Left hindlimb (tissue), 1 donor: ENCODE measurements around the gene CKAP4.
"Not testable (repeated sequence)": the region's sequence is repeated elsewhere in the genome, so short reads cannot be mapped to it uniquely, and the experiment has no call there.

Experiments
- DNase-seq: peaks from one replicate; pipeline ENCODE4 v3.0.0-alpha.2; 2018

Gene CKAP4, protein sequence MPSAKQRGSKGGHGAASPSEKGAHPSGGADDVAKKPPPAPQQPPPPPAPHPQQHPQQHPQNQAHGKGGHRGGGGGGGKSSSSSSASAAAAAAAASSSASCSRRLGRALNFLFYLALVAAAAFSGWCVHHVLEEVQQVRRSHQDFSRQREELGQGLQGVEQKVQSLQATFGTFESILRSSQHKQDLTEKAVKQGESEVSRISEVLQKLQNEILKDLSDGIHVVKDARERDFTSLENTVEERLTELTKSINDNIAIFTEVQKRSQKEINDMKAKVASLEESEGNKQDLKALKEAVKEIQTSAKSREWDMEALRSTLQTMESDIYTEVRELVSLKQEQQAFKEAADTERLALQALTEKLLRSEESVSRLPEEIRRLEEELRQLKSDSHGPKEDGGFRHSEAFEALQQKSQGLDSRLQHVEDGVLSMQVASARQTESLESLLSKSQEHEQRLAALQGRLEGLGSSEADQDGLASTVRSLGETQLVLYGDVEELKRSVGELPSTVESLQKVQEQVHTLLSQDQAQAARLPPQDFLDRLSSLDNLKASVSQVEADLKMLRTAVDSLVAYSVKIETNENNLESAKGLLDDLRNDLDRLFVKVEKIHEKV

GRCh38 chr12:106247674-106248311, at the start of gene CKAP4:
TSS of gene CKAP4 (minus strand) at chr12:106248020. CDS start at chr12:106247851, 169 bp downstream.
- peak; percentile 90 for DNase-seq

GRCh38 chr12:106297075-106297474, 49.3 kb upstream of the CKAP4 start:
- DNase-seq: no peak

- no peak for DNase-seq
Observed at GRCh38 chr12:106296179-106296877, 48.5 kb upstream of the CKAP4 start.

DNA sequence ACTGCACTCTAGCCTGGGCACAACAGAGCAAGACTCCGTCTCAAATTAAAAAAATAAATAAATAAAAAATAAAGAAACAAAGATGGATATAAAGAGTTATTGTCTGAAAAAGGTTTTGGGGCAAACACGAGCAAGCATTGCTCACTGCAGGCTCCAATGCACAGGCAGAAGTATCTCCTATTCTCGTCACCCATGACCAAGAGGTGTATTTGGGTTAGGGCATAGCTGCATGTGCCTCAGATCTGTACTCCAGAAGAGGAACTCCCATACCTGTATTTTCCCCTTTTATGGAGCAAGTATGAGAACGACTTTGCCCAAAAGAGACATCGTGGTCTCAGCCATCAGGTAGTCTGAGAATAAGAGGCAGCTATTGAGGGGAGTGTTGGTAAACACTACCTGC, 44.5 kb upstream of the CKAP4 start:
- DNase-seq: no peak

GRCh38 chr12:106291342-106291741, 43.5 kb upstream of the CKAP4 start:
- DNase-seq: no peak

DNA sequence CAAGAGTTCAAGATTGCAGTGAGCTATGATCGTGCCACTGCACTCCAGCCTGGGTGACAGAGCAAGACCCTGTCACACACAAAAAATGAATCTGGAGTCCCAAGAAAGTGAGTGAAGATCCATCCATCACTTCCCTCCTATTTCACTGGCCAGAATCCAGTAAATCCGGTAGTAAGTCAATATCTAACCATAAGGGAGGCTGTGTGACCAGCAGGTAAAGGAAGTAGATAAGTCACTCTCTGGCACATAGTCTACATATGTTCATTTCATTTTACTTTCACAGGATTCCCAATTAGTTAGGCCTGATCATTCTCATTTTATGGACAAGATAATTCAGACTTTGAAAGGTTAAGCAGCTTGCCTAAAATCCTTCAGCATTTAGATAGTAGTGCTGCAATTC, 42.8 kb upstream of the CKAP4 start:
- DNase-seq: no peak

- DNase-seq: no peak
Observed at GRCh38 chr12:106289196-106289681, 41.4 kb upstream of the CKAP4 start.

DNA sequence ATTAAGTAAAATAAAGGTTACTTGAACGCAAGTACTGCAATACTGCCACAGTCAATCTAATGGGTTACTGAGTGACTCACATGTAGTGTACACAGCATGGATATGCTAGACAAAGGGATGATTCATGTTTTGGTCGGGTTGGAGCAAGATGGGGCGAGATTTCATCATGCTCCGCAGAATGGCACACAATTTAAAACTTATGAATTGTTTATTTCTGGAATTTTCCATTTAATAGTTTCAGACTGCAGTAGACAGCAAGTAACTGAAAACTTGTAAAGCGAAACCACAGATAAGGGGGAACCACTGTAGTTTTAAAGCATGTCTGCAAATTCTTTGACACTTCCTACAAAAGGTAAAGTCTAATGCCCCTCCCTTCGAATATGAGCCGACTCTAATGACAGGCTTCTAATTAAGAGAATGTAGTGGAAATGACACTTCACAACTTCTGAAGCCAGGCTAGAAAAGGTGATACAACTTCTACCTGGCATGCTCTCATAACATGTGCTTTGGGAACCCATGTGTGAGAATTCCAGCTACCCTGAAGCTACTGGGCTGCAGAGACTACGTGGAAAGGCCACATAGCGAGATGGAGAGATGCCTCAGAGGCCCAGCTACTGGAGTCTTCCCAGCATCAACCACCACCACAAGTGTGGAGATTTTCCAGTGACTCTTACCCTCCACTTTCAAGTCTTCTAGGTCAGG, 40.8 kb upstream of the CKAP4 start:
- DNase-seq: no peak

DNA sequence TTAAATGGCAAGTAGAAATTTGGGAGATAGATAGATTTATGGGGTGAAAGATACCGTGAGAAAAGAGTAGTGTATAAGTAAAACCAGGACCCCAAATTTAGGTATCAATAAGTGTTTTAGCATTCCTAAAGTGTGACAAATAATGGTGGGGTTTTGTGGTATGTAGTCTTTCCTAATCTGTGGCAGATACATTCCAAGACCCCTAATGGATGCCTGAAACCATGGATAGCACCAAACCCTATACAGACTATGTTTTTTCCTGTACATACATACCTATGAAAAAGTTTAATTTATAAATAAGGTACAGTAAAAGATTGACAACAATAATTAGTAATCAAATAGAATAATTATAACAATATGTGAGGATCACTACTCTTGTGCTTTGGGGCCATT, 40.3 kb upstream of the CKAP4 start:
- DNase-seq: no peak

DNA sequence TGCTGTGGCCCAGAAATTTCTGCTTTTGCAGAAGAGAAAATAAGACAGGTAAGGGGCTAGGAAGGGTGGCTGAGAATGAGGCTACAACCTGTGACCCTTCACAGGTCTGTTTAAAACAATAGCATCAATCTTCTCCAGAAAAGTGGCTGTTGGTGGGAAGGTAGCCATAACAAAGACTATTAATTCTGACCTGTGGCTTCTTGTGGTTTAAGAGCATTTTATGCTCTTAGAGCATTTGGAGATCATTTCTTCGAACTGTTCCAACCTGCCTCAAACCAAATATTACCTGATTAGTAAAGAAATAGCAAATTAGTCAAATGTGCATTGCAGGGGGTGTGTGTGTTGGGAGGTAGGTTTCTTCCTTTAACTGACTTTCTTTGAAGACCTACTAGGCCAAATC, 39.5 kb upstream of the CKAP4 start:
- DNase-seq: no peak

- not testable (repeated sequence) for DNase-seq
Observed at GRCh38 chr12:106286576-106287162, 38.8 kb upstream of the CKAP4 start.

- DNase-seq: no peak
Observed at GRCh38 chr12:106285982-106286381, 38.2 kb upstream of the CKAP4 start.

- no peak for DNase-seq
Observed at GRCh38 chr12:106284358-106285105, 36.7 kb upstream of the CKAP4 start.

DNA sequence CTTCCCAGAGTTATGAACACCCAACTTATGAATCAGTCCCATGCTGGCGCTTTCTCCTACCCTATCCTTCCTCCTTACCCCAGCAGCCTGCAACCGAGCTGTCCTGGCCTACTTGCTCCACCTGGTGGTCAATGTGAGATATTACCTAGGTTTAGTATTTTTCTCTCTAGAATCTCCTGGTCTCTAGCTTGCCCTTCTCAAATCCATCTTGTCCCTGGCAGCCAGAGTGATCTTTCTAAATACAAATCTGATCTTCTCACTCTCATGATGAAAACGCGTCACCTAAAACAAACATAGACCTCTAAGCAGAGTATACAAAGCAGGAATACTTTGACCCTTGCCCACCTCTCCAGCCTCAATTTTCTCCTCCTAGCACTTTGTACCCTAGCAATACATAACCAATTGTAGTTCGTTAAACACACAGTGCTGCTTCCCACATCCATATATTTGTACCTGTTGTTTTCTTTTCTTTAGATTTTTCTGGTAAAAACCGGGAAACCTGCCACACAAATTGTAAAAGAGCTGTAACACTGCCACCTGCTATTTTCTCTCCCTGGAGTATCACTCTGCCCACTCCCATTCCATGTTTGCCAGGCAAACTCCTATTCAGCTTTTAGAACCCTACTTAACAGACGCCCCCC, 34.8 kb upstream of the CKAP4 start:
- DNase-seq: no peak

GRCh38 chr12:106281804-106282203, 34.0 kb upstream of the CKAP4 start:
- no peak for DNase-seq

DNA sequence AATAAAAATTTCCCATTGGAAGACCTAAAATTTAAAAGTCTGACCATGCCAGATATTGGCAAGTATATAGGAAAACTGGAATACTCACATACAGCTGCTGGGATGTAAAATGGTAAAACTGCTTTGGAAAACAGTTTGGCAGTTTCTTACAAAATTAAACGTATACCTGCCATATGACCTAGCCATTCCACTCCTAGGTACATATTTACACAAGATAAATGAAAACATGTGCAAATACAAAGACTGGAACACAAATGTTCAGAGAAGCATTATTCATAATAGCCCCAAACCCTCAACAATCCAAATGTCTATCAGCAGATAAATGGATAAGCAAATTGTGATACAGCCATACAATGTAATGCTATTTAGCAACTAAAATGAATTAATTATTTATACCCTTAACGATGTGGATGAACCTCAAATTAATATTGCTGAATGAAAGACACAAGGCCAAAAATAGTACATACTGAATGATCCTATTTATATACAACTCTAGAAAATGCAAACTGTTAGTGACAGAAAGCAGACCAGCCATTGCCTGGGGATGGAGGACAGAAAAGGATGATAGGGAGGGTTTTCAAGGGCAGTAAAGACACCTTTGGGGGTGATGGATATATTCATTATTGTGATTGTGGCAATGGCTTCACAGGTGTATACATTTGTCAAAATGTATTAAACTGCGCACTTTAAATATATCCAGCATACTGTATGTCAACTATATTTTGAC, 33.4 kb upstream of the CKAP4 start:
- DNase-seq: no peak

DNA sequence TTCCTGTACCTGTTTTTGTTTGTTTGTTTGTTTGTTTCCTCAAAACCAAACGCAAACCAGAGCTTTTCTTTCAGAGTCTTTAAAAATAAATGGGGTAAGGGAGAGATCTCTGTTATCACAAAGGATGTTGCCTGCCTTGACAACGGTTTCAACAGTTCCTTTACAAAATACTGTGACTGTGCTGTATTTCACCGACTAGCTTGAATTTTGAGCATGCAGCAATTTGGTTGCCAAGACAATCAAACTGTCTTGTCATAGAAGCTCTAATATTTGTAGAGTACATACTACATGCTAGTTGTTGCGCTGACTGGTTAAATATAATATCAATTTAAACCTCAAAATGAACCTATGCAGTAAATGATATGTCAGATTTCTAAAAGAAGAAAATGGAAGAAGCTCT, 32.3 kb upstream of the CKAP4 start:
- no peak for DNase-seq

DNA sequence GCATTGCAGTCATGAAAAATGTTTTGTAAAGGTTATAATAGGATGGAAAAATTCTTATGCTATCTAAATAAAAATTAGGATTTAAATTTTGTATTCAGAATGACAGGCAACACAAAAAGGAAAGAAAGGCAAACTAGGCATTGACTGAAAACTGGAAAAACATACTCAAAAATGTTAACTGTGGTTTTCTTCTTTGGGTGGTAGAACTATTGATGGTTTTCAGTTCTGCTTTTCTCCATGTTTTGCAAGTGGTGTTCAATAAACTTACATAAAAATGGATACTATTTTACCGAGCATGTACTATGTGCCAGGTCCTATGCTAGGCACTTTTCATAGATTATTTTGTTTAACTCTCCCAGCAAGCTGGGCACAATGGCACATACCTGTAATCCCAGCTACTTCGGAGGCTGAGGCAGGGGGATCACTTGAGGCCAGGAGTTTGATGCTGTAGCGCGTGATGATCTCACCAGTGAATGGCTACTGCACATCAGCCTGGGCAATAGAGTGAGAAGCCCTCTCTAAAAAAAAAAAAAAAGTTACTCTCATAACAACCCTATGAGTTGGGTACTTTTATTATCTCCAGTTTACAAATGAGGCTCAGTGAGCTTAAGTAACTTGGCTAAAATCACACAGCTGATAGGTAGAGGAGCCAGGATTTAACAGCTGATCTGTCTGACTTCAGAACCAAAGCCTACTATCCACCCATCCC, 28.4 kb upstream of the CKAP4 start:
- DNase-seq: no peak

DNA sequence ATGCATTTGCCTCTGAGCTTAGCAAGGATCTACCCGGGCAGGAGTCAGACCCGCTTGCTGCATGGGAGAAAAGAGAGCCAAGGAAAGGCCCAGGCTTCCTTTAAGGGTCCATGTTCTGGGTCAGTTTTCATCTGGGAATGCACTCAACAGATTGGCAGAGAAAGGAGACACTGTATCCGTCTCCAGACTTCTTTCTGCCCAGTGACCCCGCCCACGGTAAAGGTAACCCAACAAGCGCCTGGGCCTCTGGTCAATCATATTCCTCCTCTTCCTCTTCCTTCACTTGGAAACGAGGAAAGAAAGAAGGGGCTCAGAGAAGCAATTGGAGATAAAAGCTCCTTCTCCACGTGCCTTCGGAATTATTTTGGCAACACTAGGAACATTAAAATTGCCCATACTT, 27.6 kb upstream of the CKAP4 start:
- DNase-seq: no peak
